ENCODE measurements around the gene TJP2.

Gene TJP2

DNA sequence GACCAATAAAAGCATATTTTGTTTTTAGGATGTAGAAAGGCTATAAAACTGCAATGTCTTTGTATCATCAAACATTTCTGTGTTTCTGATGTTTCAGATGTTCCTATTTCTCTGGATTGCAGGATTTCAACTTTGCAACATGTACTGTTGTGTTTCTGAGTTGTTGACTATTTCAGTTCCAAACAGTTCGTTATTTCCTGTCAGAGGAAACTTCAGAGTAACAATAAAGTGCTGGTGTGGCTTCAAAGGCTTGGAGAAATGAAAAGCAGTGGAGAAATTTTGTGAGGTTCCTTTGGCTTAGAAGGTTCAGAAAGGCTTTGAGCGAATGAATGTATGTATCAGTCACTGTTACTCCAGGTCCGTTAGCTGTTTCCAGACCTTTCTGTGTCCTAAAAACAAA, 17.2 kb downstream of the TJP2 start:
- no peak for DNase-seq

DNA sequence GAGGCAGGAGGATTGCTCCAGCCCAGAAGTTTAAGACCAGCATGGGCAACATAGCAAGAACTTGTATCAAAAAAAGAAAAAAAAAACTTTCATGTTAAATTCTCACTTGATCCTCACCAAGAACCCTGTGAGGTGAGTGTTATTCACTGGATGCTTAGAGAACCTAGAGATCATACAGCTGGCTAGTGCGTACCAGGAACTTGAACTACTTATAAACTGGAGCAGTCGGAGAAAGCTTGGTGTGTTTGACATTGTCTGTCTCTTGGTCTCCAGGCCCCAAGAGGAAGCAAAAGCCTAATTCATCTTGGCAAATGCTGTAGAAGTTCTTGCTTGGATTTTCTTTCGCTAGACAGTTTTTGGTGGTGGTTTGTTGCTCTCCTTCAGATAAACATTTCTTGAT, 18.1 kb downstream of the TJP2 start:
- DNase-seq: no peak

- no peak for DNase-seq
Observed at GRCh38 chr9:69193685-69194032, 19.6 kb downstream of the TJP2 start.

DNA sequence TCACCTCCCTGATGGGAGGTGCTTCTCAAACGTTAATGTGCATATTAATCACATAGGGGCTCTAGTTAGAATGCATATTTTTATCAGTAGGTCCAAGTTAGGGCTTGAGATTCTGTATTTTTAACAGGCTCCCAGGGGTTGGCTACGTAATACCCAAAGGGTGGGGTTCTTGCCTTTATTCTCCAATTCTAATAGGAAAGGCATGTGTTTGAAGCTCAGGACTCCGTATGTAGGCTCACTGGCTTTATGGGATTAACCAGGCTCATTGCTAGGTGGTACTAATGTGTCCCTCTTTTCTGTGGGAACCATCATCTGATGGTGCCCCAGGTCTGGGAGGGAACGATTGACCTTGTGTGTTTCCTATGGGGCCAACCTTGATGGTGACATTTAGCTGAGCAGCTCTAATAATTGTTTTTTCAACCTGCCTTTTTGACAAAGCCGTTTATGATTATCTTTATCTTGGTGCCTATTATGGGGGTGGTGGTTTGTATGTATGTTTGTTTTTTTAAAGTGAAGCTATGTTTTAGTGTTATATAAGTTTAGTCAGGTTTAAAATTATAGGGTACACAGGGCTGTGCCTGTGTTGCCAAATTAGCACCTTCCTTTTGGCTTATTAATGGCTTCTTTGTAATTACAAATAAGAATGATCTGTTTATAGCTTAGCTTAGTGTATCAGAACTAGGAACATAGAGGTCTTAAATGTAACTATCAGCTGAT, 20.8 kb downstream of the TJP2 start:
- no peak for DNase-seq

DNA sequence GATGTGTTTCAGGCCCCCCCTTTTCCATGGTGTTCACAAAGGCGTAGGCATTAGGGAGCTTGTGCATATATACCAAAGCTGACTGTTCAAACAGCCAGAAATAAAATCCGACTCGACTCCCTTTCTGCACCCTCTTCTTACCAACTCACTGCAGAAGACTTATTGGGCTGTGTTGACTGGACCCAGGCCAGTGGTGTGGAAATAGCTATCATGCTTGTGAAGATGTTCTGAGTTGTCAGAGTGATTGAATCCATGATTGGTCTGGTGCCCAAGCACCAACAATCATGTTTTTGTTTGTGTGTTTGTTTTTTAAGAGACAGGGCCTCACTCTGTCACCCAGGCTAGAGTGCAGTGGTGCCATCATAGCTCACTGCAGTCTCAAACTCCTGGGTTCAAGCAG, 21.6 kb downstream of the TJP2 start:
- DNase-seq: no peak

DNA sequence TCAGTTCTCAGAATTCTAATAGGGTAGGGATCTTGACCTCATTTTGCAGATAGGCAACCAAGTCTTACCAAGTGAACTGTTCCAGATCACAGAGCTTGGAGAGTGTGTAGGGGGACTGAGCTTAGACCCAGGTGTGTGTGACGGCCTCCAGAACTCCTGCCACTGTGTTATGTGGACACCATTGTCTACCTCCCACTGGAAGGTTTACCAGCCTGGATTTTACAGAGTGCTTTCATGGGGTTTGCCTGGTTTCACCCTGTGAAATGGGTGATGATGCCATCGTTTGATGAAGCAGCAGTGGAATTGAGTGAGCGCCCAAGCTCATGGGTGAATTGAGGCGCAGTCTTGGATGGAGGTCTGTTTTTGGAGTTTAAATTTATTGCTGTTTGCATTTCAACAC, 23.6 kb downstream of the TJP2 start:
- no peak for DNase-seq

- no peak for DNase-seq
Observed at GRCh38 chr9:69198521-69199220, 24.6 kb downstream of the TJP2 start.

- DNase-seq: no peak
Observed at GRCh38 chr9:69199769-69200470, 25.8 kb downstream of the TJP2 start.

DNA sequence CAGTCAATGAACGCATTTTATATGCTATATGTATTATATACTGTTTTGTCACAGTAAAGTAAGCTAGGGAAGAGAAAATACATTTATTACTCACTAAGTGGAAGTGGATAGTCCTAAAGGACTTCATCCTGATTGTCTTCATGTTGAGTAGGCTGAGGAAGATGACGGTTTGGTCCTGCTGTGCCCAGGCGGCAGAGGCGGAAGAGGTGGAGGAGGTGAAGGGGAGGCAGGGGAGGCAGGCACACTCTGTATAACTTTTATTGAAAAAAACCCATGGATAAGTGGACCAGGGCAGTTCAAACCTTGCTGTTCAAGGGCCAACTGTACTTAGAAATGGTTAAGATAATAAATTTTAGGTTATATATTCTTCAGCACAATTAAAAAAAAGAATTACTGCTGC, 28.5 kb downstream of the TJP2 start:
- no peak for DNase-seq

DNA sequence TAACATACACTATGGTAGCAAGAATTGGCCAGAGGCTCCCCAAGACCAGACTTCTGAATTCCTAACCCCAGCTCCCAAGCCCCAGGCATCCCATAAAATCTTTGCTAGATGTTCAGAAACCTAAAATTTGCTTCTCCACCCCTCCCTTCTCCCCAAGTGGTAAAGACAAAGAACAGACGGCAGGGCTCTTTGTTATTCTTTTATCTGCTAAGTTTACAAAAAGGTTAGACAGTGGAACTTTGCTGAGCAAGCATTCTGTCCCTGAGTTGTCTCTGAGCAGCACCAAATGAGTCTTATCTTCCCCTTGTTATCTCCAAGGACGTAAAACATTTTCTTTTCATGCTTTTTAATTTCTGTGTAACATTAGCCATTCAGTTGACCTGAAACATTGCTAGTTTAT, 30.2 kb downstream of the TJP2 start:
- DNase-seq: no peak

GRCh38 chr9:69204849-69205248, 30.8 kb downstream of the TJP2 start:
- peak; percentile 33 for DNase-seq

- DNase-seq: no peak
Observed at GRCh38 chr9:69206047-69206446, 32.0 kb downstream of the TJP2 start.

DNA sequence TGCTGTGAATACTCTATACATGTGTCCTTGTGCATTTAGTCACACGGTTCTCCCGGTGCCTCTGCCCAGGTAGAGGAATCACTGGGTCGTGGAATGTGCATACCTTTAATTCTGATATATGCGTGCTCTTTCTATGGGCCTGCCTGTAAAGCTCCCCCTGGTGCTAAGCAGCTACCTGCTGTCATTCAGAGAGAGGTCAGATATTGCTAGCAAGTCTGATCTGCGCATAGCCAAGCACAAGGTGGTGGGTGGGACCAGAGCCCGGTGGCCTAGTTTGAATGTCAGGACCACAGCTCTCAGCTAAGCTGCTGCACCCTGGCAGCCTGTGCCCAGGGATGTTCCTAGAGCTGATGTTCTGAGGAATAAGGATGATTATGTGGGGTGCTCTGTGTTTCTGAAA, 33.4 kb downstream of the TJP2 start:
- DNase-seq: no peak

DNA sequence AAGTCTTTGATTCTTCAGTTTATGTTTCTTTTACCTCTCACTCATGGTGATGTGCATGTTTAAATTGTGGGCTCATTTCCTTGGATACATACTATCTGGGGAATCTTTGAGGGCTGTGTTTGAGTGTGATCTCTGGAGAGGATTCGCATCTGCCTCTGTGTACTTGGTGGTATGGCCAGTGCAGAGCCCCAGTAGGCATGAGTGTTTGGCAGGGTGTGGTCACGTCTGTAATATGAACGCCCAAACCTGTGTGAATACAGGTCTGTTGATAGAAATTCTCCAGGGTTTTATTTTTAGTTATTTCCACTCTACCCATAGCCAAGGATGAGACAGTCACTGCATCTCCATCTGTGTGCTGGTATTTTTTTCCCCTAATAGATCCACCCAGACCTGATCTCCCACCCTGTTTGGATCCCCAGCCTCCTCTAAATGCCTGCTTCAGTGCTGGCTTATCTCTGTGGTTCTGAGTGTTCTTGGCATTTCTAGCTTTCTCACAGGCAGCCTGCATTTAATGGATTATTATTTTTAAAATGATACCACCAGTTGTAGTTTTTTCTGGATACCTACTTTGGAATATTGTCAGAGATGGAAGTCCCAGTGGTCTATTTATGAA, 37.5 kb downstream of the TJP2 start:
- no peak for DNase-seq

- no peak for DNase-seq
Observed at GRCh38 chr9:69213647-69214046, 39.6 kb downstream of the TJP2 start.

DNA sequence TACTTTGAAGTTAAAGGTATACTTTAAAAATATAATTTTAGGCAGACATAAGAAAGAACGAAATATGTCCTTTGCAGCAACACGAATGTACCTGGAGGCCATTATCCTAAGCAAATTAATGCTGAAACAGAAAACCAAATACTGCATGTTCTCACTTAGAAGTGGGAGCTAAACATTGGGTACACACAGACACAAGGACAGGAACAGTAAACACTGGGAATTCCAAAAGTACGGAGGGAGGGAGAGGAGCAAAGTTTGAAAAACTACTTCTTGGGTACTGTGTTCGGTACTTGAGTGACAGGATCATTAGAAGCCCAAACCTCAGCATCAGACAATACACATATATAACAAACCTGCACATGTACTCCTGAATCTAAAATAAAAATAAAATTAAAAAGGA, 40.9 kb downstream of the TJP2 start:
- DNase-seq: no peak

GRCh38 chr9:69215774-69216485, 41.9 kb downstream of the TJP2 start:
- DNase-seq: no peak

- no peak for DNase-seq
Observed at GRCh38 chr9:69218166-69218565, 44.1 kb downstream of the TJP2 start.

DNA sequence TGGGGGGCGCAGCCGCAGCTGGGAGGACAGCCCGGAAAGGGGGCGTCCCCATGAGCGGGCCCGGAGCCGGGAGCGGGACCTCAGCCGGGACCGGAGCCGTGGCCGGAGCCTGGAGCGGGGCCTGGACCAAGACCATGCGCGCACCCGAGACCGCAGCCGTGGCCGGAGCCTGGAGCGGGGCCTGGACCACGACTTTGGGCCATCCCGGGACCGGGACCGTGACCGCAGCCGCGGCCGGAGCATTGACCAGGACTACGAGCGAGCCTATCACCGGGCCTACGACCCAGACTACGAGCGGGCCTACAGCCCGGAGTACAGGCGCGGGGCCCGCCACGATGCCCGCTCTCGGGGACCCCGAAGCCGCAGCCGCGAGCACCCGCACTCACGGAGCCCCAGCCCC, 47.0 kb downstream of the TJP2 start:
- DNase-seq: no peak

GRCh38 chr9:69222970-69223369, 48.9 kb downstream of the TJP2 start:
- no peak for DNase-seq

- DNase-seq: peak; percentile 69
Observed at GRCh38 chr9:69223605-69224004, 49.5 kb downstream of the TJP2 start.

- no peak for DNase-seq
Observed at GRCh38 chr9:69229367-69229766, 55.3 kb downstream of the TJP2 start.

- no peak for DNase-seq
Observed at GRCh38 chr9:69232135-69232534, 58.1 kb downstream of the TJP2 start.

Data from fibroblast of skin of abdomen (primary cell).